Measurements from ENCODE around the gene TMEM17.

DNA sequence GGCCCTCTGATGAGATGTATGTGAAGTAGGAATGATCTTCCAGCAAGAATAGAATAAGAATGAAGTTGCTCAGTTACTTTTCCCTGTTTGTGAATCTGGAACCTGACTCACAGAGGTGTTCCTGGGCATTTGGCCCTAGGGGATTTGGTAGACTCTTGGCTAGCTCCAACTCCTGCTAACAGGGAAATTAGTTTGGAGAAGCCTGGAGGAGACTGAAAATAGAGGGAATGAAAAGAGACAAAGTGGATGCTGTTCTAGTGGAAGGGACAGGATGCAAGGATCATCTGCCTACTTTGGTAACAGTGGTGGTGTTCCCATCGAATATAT lies 19.6 kb downstream of the TMEM17 start:
- TF ChIP-seq, protein P1, sequence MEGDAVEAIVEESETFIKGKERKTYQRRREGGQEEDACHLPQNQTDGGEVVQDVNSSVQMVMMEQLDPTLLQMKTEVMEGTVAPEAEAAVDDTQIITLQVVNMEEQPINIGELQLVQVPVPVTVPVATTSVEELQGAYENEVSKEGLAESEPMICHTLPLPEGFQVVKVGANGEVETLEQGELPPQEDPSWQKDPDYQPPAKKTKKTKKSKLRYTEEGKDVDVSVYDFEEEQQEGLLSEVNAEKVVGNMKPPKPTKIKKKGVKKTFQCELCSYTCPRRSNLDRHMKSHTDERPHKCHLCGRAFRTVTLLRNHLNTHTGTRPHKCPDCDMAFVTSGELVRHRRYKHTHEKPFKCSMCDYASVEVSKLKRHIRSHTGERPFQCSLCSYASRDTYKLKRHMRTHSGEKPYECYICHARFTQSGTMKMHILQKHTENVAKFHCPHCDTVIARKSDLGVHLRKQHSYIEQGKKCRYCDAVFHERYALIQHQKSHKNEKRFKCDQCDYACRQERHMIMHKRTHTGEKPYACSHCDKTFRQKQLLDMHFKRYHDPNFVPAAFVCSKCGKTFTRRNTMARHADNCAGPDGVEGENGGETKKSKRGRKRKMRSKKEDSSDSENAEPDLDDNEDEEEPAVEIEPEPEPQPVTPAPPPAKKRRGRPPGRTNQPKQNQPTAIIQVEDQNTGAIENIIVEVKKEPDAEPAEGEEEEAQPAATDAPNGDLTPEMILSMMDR (IDR thresholded peaks at IDR 0.05): no peak
- no peak for TF ChIP-seq POLR2A (IDR thresholded peaks at IDR 0.05)

Measured in testis (tissue), 2 donors.